Endothelial cell of umbilical vein (primary cell): ENCODE data around the gene CD200R1L. TPM values are rescaled to one million over a fixed set of nuclear protein-coding genes. Genes with fewer than 3 reads are reported as not detected.

Source experiments
- BruUV-seq: library from RNA; stranded (reverse); fragments of 400-500 nt; replicated peaks from 2 replicates; lab custom pipeline; 2021; lab: Mats Ljungman, UMichigan
- CTCF ChIA-PET: fragments of 300-600, 350-600 bp; sonication (Branson Sonifier 250); formaldehyde crosslinking; loops from one replicate; lab custom pipeline; 2021; ENCODE audit warnings: antibody characterized with exemption, inconsistent platforms; lab: Charles Lee
- POLR2A ChIA-PET: fragments of 300-600, 350-600 bp; sonication (Branson Sonifier 250); formaldehyde crosslinking; loops from one replicate; lab custom pipeline; 2021; ENCODE audit warnings: antibody characterized with exemption, inconsistent platforms; lab: Charles Lee
- DNase-seq: peaks from one replicate; pipeline ENCODE4 v3.0.0-alpha.2; 2011; ENCODE audit warnings: low read depth, low spot score
- FAIRE-seq: peaks from 2 replicates; lab custom pipeline; 2011; peaks lifted over from hg19 to GRCh38; lab: Jason Lieb, UNC
- H2AFZ ChIP-seq: 2 replicates; pipeline ENCODE4 v1.6.0; 2012; ENCODE audit warnings: low read depth, low read length, control low read depth, inconsistent platforms
- H3K27ac ChIP-seq: 2 replicates; pipeline ENCODE4 v1.5.1; 2011; ENCODE audit warnings: low read depth, mild to moderate bottlenecking, control low read depth, low read length, moderate library complexity; ENCODE audit not compliant: insufficient read depth
- H3K27me3 ChIP-seq, 2 experiments: 2 replicates each; pipeline versions ENCODE4 v1.6.0 to v1.6.1; 2011; ENCODE audit warnings: low read length in 2 of 2, mixed read lengths in 1 of 2; ENCODE audit not compliant: control insufficient read depth in 2 of 2, insufficient read depth in 2 of 2
- H3K36me3 ChIP-seq, 2 experiments: 2 replicates in 1 of 2; 3 replicates in 1 of 2; pipeline ENCODE4 v1.5.1; 2011; ENCODE audit warnings: low read length in 2 of 2, mild to moderate bottlenecking in 1 of 2, moderate library complexity in 1 of 2; ENCODE audit not compliant: control insufficient read depth in 2 of 2, insufficient read depth in 2 of 2; ENCODE audit errors: extremely low read depth in 1 of 2
- H3K4me1 ChIP-seq: 3 replicates; pipeline ENCODE4 v1.5.1; 2011; ENCODE audit warnings: mild to moderate bottlenecking, low read length; ENCODE audit not compliant: control insufficient read depth, insufficient read depth; ENCODE audit errors: extremely low read depth
- H3K4me2 ChIP-seq: 2 replicates; pipeline ENCODE4 v1.6.1; 2011; ENCODE audit warnings: low read length, control low read depth, mixed read lengths; ENCODE audit not compliant: insufficient read depth
- H3K4me3 ChIP-seq, 3 experiments: fragments of 200-600 bp in 1 of 3; sonication (generic), shearing (Covaris generic) in 1 of 3; replicated peaks in 1 of 3; 2 replicates each; pipeline ENCODE4 v1.5.1; 2011 to 2016; ENCODE audit warnings: control low read depth in 3 of 3, low read length in 3 of 3, mild to moderate bottlenecking in 2 of 3, inconsistent platforms in 1 of 3, low read depth in 1 of 3, moderate library complexity in 1 of 3; ENCODE audit not compliant: insufficient read depth in 1 of 3
- H3K79me2 ChIP-seq: 2 replicates; pipeline ENCODE4 v1.6.0; 2012; ENCODE audit warnings: low read length, inconsistent platforms; ENCODE audit not compliant: control insufficient read depth, insufficient read depth
- H3K9ac ChIP-seq: replicated peaks from 2 replicates; pipeline ENCODE3; 2011; ENCODE audit warnings: low read length, control low read depth; ENCODE audit not compliant: insufficient read depth; ENCODE audit errors: extremely low read depth
- H3K9me1 ChIP-seq: replicated peaks from 3 replicates; pipeline ENCODE4 v1.6.0; 2011; ENCODE audit warnings: mild to moderate bottlenecking, low read length; ENCODE audit not compliant: control insufficient read depth, insufficient read depth; ENCODE audit errors: extremely low read depth
- H3K9me3 ChIP-seq: replicated peaks from 2 replicates; pipeline ENCODE4 v1.5.1; 2012; ENCODE audit warnings: low read length, inconsistent platforms; ENCODE audit not compliant: control insufficient read depth, insufficient read depth
- H4K20me1 ChIP-seq: replicated peaks from 2 replicates; pipeline ENCODE3; 2011; ENCODE audit warnings: mild to moderate bottlenecking, low read length; ENCODE audit not compliant: control insufficient read depth, insufficient read depth; ENCODE audit errors: extremely low read depth
- EZH2 ChIP-seq: IDR thresholded peaks from 2 replicates; pipeline ENCODE4 v1.6.1; 2012; ENCODE audit warnings: borderline replicate concordance, low read depth, mild to moderate bottlenecking, moderate library complexity, low read length, inconsistent platforms; ENCODE audit not compliant: severe bottlenecking
- GATA2 ChIP-seq: IDR thresholded peaks from 2 replicates; pipeline ENCODE4 v1.7.0; 2011; ENCODE audit warnings: low read depth, mild to moderate bottlenecking, moderate library complexity, mixed read lengths, low read length; ENCODE audit not compliant: insufficient read length, insufficient read depth
- MAX ChIP-seq: IDR thresholded peaks from 2 replicates; pipeline ENCODE4 v1.6.1; 2011; ENCODE audit not compliant: insufficient read depth, insufficient read length
- MYC ChIP-seq: IDR thresholded peaks from one replicate; pipeline ENCODE4 v1.6.1; 2011; ENCODE audit warnings: mild to moderate bottlenecking, low read depth, low read length
- POLR2A ChIP-seq: IDR thresholded peaks from 2 replicates; pipeline ENCODE4 v1.6.1; 2012; ENCODE audit warnings: low read depth, mild to moderate bottlenecking, control low read depth, low read length
- POLR2AphosphoS5 ChIP-seq: IDR thresholded peaks from 2 replicates; pipeline ENCODE4 v1.6.1; 2012; ENCODE audit warnings: low read depth, mild to moderate bottlenecking, control low read depth, low read length, moderate library complexity; ENCODE audit not compliant: insufficient read depth
- dilution Hi-C: fragments of 300-500 bp; cut with MboI; formaldehyde crosslinking; loops from one replicate; pipeline ENCODE4 v1.15.0; 2019; ENCODE audit warnings: low sequenced_read_pairs; ENCODE audit not compliant: extremely low pct_ligation_motif_present
- intact Hi-C: fragments of 100-400 bp; cut with micrococcal nuclease; formaldehyde crosslinking; loops from one replicate; pipeline ENCODE4 v1.10.0; 2022
- polyA plus RNA-seq, 4 experiments: library from polyadenylated mRNA; depleted of rRNA in 3 of 4; stranded (reverse) in 3 of 4; unstranded in 1 of 4; fragments of >200 nt; gene quantifications; 2 replicates each; pipeline versions ENCODE4 v1.2.1 to v1.2.3, GENCODE V29; 2011 to 2012; ENCODE audit warnings: missing spikeins in 1 of 4
- total RNA-seq: library from RNA; stranded (reverse); gene quantifications from 2 replicates; pipeline ENCODE4 v1.2.3, GENCODE V29; 2021

CD200R1L gene
- total and polyA plus RNA-seq, 2 donors (not counting 3 experiments of a cell fraction or from before 2014, with no cell fraction given): not detected

GRCh38 chr3:112786881-112787579 lies 59.6 kb downstream of the CD200R1L start:
- Histone ChIP-seq H4K20me1 (no peaks in the 10 kb centered on the region), H3K4me2 (no peak overlapping the region), H3K4me3 (no peak overlapping the region), H3K27me3 (no peaks in the 10 kb centered on the region), H3K4me1 (peaks cover 8% of the 10 kb centered on the region), H3K9ac (no peak overlapping the region), H3K36me3 (no peaks in the 10 kb centered on the region), H3K9me3 (no peaks in the 10 kb centered on the region), H3K9me1 (no peaks in the 10 kb centered on the region), H3K79me2 (no peaks in the 10 kb centered on the region), H2AFZ (no peak overlapping the region), H3K27ac (no peak overlapping the region)
- BruUV-seq: no TSS peak
- intact Hi-C loops (no loop called here), dilution Hi-C loops (no loop called here)
- TF ChIP-seq MAX (no peak), MYC (no peak), EZH2 (no peak), POLR2A (no peak)
- ChIA-PET POLR2A (no interaction called here), CTCF (interaction anchor here (1.5 kb wide), 1 partner anchor 26 kb away, joined by 3 read pairs; no protein-coding TSS in a partner anchor)
- DNase-seq (no peak), FAIRE-seq (no peak)

- dilution Hi-C loops: no loop called here
These were observed 60.6 kb downstream of the CD200R1L start for GRCh38 chr3:112786002-112786590.

More at GRCh38 chr3:112786002-112786590, 60.6 kb downstream of the CD200R1L start:
- Histone ChIP-seq H3K4me3 (no peak overlapping the region), H3K9ac (no peak overlapping the region), H3K27ac (no peak overlapping the region), H3K9me3 (no peaks in the 10 kb centered on the region), H3K4me1 (peaks cover 8% of the 10 kb centered on the region), H3K4me2 (peak overlapping the region; percentile 12), H3K36me3 (no peaks in the 10 kb centered on the region), H2AFZ (no peak overlapping the region), H3K79me2 (no peaks in the 10 kb centered on the region), H4K20me1 (no peaks in the 10 kb centered on the region), H3K9me1 (no peaks in the 10 kb centered on the region), H3K27me3 (no peaks in the 10 kb centered on the region)
- DNase-seq (peak; percentile 96), FAIRE-seq (peak; percentile 54)
- TF ChIP-seq GATA2 (peak; percentile 94), POLR2AphosphoS5 (no peak)
- no TSS peak for BruUV-seq
- intact Hi-C loops: no loop called here
- ChIA-PET CTCF (interaction anchor here (0.9 to 1.7 kb wide), 6 partner anchors 8 to 206 kb away, joined by 3 to 12 read pairs (median 3); no protein-coding TSS in a partner anchor), POLR2A (interaction anchor here (0.5 to 0.6 kb wide), 2 partner anchors 25 to 70 kb away, joined by 3 read pairs; no protein-coding TSS in a partner anchor)
